OCI-LY7 (cell line): Measurements from ENCODE around the gene TMC1. TPM values are rescaled to one million over a fixed set of nuclear protein-coding genes. Genes with fewer than 3 reads are reported as not detected.

Source experiments
- BruUV-seq: library from RNA; stranded (reverse); fragments of 400-500 nt; replicated peaks from 2 replicates; lab custom pipeline; 2021; lab: Mats Ljungman, UMichigan
- CTCF ChIA-PET: fragments of 300-600 bp; sonication (Branson Sonifier 250); formaldehyde crosslinking; loops from one replicate; lab custom pipeline; 2022; ENCODE audit warnings: antibody characterized with exemption; ENCODE audit not compliant: unreplicated experiment; lab: Charles Lee
- POLR2A ChIA-PET: fragments of 300-600 bp; sonication (Branson Sonifier 250); formaldehyde crosslinking; loops from one replicate; lab custom pipeline; 2022; ENCODE audit warnings: antibody characterized with exemption; lab: Charles Lee
- DNase-seq: peaks from one replicate; pipeline ENCODE4 v3.0.0-alpha.2; 2015; ENCODE audit warnings: low spot score
- H2AFZ ChIP-seq: fragments of 200-600 bp; sonication (generic), shearing (Covaris generic); 2 replicates; pipeline ENCODE4 v1.6.1; 2014; ENCODE audit warnings: mild to moderate bottlenecking, antibody characterized with exemption, low read length, moderate library complexity
- H3K27ac ChIP-seq: fragments of 200-600 bp; sonication (generic); 2 replicates; pipeline ENCODE4 v1.5.1; 2014; ENCODE audit warnings: mixed run types, low read depth, mild to moderate bottlenecking, moderate library complexity, low read length, inconsistent platforms; ENCODE audit not compliant: poor library complexity, severe bottlenecking
- H3K36me3 ChIP-seq: fragments of 200-600 bp; sonication (generic); 2 replicates; pipeline ENCODE4 v1.6.1; 2014; ENCODE audit warnings: mild to moderate bottlenecking, antibody characterized with exemption, low read length, moderate library complexity, mixed read lengths; ENCODE audit not compliant: insufficient read depth
- H3K4me1 ChIP-seq: fragments of 200-600 bp; sonication (generic); 2 replicates; pipeline ENCODE4 v1.5.1; 2014; ENCODE audit warnings: mild to moderate bottlenecking, low read length; ENCODE audit not compliant: insufficient read depth, poor library complexity, severe bottlenecking
- H3K4me2 ChIP-seq: fragments of 200-600 bp; sonication (generic); 2 replicates; pipeline ENCODE4 v1.6.1; 2014; ENCODE audit warnings: mild to moderate bottlenecking, low read length
- H3K4me3 ChIP-seq: fragments of 200-600 bp; sonication (generic); 2 replicates; pipeline ENCODE4 v1.5.1; 2014; ENCODE audit warnings: mild to moderate bottlenecking, low read depth, low read length; ENCODE audit not compliant: poor library complexity, severe bottlenecking
- H3K79me2 ChIP-seq: fragments of 200-600 bp; sonication (generic); 2 replicates; pipeline ENCODE4 v1.6.1; 2016; ENCODE audit warnings: low read depth, mild to moderate bottlenecking, low read length, moderate library complexity, mixed read lengths; ENCODE audit not compliant: insufficient read depth
- H3K9me2 ChIP-seq: fragments of 200-600 bp; sonication (generic); 2 replicates; pipeline ENCODE4 v1.6.1; 2016; ENCODE audit warnings: mild to moderate bottlenecking, low read length, mixed read lengths; ENCODE audit not compliant: insufficient read depth
- H3K9me3 ChIP-seq: fragments of 200-600 bp; sonication (generic); 2 replicates; pipeline ENCODE4 v1.6.1; 2014; ENCODE audit warnings: mild to moderate bottlenecking, mixed run types, low read length, mixed read lengths
- H4K20me1 ChIP-seq: fragments of 200-600 bp; sonication (generic); 2 replicates; pipeline ENCODE4 v1.6.1; 2014; ENCODE audit warnings: mild to moderate bottlenecking, antibody characterized with exemption, low read length, moderate library complexity, mixed read lengths; ENCODE audit not compliant: insufficient read depth
- CTCF ChIP-seq: fragments of 200-600 bp; sonication (generic); conservative IDR thresholded peaks from 2 replicates; pipeline ENCODE4 v1.5.1; 2014; ENCODE audit warnings: mild to moderate bottlenecking, antibody characterized with exemption, low read length, moderate library complexity, mixed read lengths
- EZH2phosphoT487 ChIP-seq: fragments of 200-600 bp; sonication (generic); IDR thresholded peaks from 2 replicates; pipeline ENCODE4 v1.6.1; 2018; ENCODE audit warnings: low read depth, borderline replicate concordance, mild to moderate bottlenecking, mixed run types, antibody characterized with exemption, low read length, moderate library complexity, mixed read lengths
- intact Hi-C: fragments of 100-400 bp; cut with micrococcal nuclease; formaldehyde crosslinking; loops from one replicate; pipeline ENCODE4 v1.10.0; 2022; ENCODE audit not compliant: unreplicated experiment
- total RNA-seq, 2 experiments: library from RNA; depleted of rRNA in 1 of 2; stranded (reverse); fragments of >200 nt in 1 of 2; shearing (Covaris generic) in 1 of 2; gene quantifications; 2 replicates each; pipeline ENCODE4 v1.2.3, GENCODE V29; 2014 to 2022

The TMC1 gene
- total RNA-seq, 2 experiments from 2014 or later = not detected

- BruUV-seq = no TSS peak
- H3K79me2 ChIP-seq = no peaks in the 10 kb centered on the region
- H3K4me2 ChIP-seq = no peak overlapping the region
- H3K27ac ChIP-seq = no peak overlapping the region
- no peaks in the 10 kb centered on the region for H3K9me2 ChIP-seq
- intact Hi-C loops = no loop called here
- POLR2A ChIA-PET = interaction anchor here (0.9 kb wide), 1 partner anchor 312 kb away, joined by 3 read pairs; no protein-coding TSS in a partner anchor
- DNase-seq = no peak
- no peak overlapping the region for H2AFZ ChIP-seq
- H3K9me3 ChIP-seq = no peaks in the 10 kb centered on the region
- no peaks in the 10 kb centered on the region for H3K36me3 ChIP-seq
- no peak for TF ChIP-seq CTCF
- TF ChIP-seq EZH2phosphoT487 = no peak
- no peak overlapping the region for H3K4me3 ChIP-seq
- no peaks in the 10 kb centered on the region for H3K4me1 ChIP-seq
- H4K20me1 ChIP-seq = no peaks in the 10 kb centered on the region
- CTCF ChIA-PET = no interaction called here
Measured at GRCh38 chr9:72675586-72675985, 154.2 kb downstream of the TMC1 start.

DNA sequence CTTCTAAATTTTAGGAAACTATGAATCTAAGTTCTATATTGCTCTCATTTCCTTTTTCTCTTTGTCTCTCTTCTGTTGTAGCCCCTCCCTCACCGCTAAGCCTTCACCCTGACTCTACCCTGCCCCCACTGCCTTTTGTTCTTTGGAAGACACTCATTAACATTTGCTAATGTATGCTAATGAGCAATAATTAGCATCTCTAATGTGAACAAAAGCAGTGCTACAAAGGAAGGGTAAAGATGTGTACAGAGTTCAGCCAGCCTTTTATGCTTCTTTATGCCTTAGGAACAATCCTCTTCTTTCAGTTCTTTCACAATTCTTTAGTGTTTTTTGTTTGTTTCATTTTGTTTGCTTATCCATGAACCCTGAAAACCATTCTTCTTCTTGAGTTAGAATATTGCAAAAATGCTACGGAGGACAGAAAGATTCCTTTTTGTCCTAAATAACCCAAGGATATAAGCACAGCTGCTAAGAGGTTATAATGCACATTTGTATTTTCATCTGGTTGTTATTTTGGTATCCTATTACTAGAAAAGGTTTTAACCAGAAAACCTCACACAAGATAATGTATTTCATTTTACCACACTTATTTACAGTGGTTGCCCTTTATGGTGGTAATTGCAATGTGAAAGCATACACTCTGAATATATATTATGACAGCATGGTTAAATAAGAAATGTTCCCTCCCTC lies 159.3 kb downstream of the TMC1 start:
- Histone ChIP-seq H3K4me3 (no peak overlapping the region), H3K4me2 (no peak overlapping the region), H2AFZ (no peak overlapping the region), H3K27ac (no peak overlapping the region), H3K79me2 (no peaks in the 10 kb centered on the region), H3K9me2 (no peaks in the 10 kb centered on the region), H3K36me3 (no peaks in the 10 kb centered on the region), H3K9me3 (no peaks in the 10 kb centered on the region), H3K4me1 (no peaks in the 10 kb centered on the region), H4K20me1 (no peaks in the 10 kb centered on the region)
- TF ChIP-seq EZH2phosphoT487 (no peak), CTCF (no peak)
- no TSS peak for BruUV-seq
- POLR2A ChIA-PET = no interaction called here
- no peak for DNase-seq
- CTCF ChIA-PET = no interaction called here
- intact Hi-C loops = no loop called here

DNA sequence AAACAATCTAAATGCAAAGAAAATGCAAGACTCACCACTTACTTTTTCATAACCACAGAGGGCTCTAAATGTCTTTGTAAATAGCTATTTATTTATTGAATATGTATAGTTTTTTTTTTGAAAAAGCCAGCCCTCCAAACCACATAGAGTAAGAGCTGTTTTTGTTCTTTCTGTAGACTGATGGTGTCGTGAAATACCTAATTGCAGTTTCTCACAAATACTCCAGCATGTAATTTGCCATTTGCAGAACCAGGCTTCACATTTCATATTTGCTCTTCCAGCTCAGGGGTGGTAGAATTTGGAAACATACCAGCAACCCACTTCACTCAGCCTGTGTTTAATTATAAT lies 159.8 kb downstream of the TMC1 start:
- intact Hi-C loops = no loop called here
- CTCF ChIA-PET = no interaction called here
- Histone ChIP-seq H4K20me1 (no peaks in the 10 kb centered on the region), H3K4me3 (no peak overlapping the region), H3K79me2 (no peaks in the 10 kb centered on the region), H3K27ac (no peak overlapping the region), H3K36me3 (no peaks in the 10 kb centered on the region), H3K9me3 (no peaks in the 10 kb centered on the region), H3K9me2 (no peaks in the 10 kb centered on the region), H3K4me1 (no peaks in the 10 kb centered on the region), H2AFZ (no peak overlapping the region), H3K4me2 (no peak overlapping the region)
- no TSS peak for BruUV-seq
- no peak for DNase-seq
- no peak for TF ChIP-seq CTCF
- TF ChIP-seq EZH2phosphoT487 = no peak
- POLR2A ChIA-PET = no interaction called here
